Endothelial cell of umbilical vein (primary cell): ENCODE measurements around the gene FAM184B. TPM values are rescaled to one million over a fixed set of nuclear protein-coding genes. Genes with fewer than 3 reads are reported as not detected.

Experiments
- BruUV-seq: library from RNA; stranded (reverse); fragments of 400-500 nt; replicated peaks from 2 replicates; lab custom pipeline; 2021; lab: Mats Ljungman, UMichigan
- CTCF ChIA-PET: fragments of 300-600, 350-600 bp; sonication (Branson Sonifier 250); formaldehyde crosslinking; loops from one replicate; lab custom pipeline; 2021; ENCODE audit warnings: antibody characterized with exemption, inconsistent platforms; lab: Charles Lee
- POLR2A ChIA-PET: fragments of 300-600, 350-600 bp; sonication (Branson Sonifier 250); formaldehyde crosslinking; loops from one replicate; lab custom pipeline; 2021; ENCODE audit warnings: antibody characterized with exemption, inconsistent platforms; lab: Charles Lee
- DNase-seq: peaks from one replicate; pipeline ENCODE4 v3.0.0-alpha.2; 2011; ENCODE audit warnings: low read depth, low spot score
- FAIRE-seq: peaks from 2 replicates; lab custom pipeline; 2011; peaks lifted over from hg19 to GRCh38; lab: Jason Lieb, UNC
- H2AFZ ChIP-seq: 2 replicates; pipeline ENCODE4 v1.6.0; 2012; ENCODE audit warnings: low read depth, low read length, control low read depth, inconsistent platforms
- H3K27ac ChIP-seq: 2 replicates; pipeline ENCODE4 v1.5.1; 2011; ENCODE audit warnings: low read depth, mild to moderate bottlenecking, control low read depth, low read length, moderate library complexity; ENCODE audit not compliant: insufficient read depth
- H3K27me3 ChIP-seq, 2 experiments: 2 replicates each; pipeline versions ENCODE4 v1.6.0 to v1.6.1; 2011; ENCODE audit warnings: low read length in 2 of 2, mixed read lengths in 1 of 2; ENCODE audit not compliant: control insufficient read depth in 2 of 2, insufficient read depth in 2 of 2
- H3K36me3 ChIP-seq, 2 experiments: 2 replicates in 1 of 2; 3 replicates in 1 of 2; pipeline ENCODE4 v1.5.1; 2011; ENCODE audit warnings: low read length in 2 of 2, mild to moderate bottlenecking in 1 of 2, moderate library complexity in 1 of 2; ENCODE audit not compliant: control insufficient read depth in 2 of 2, insufficient read depth in 2 of 2; ENCODE audit errors: extremely low read depth in 1 of 2
- H3K4me1 ChIP-seq: 3 replicates; pipeline ENCODE4 v1.5.1; 2011; ENCODE audit warnings: mild to moderate bottlenecking, low read length; ENCODE audit not compliant: control insufficient read depth, insufficient read depth; ENCODE audit errors: extremely low read depth
- H3K4me2 ChIP-seq: 2 replicates; pipeline ENCODE4 v1.6.1; 2011; ENCODE audit warnings: low read length, control low read depth, mixed read lengths; ENCODE audit not compliant: insufficient read depth
- H3K4me3 ChIP-seq, 3 experiments: fragments of 200-600 bp in 1 of 3; sonication (generic), shearing (Covaris generic) in 1 of 3; replicated peaks in 1 of 3; 2 replicates each; pipeline ENCODE4 v1.5.1; 2011 to 2016; ENCODE audit warnings: control low read depth in 3 of 3, low read length in 3 of 3, mild to moderate bottlenecking in 2 of 3, inconsistent platforms in 1 of 3, low read depth in 1 of 3, moderate library complexity in 1 of 3; ENCODE audit not compliant: insufficient read depth in 1 of 3
- H3K79me2 ChIP-seq: 2 replicates; pipeline ENCODE4 v1.6.0; 2012; ENCODE audit warnings: low read length, inconsistent platforms; ENCODE audit not compliant: control insufficient read depth, insufficient read depth
- H3K9ac ChIP-seq: replicated peaks from 2 replicates; pipeline ENCODE3; 2011; ENCODE audit warnings: low read length, control low read depth; ENCODE audit not compliant: insufficient read depth; ENCODE audit errors: extremely low read depth
- H3K9me1 ChIP-seq: replicated peaks from 3 replicates; pipeline ENCODE4 v1.6.0; 2011; ENCODE audit warnings: mild to moderate bottlenecking, low read length; ENCODE audit not compliant: control insufficient read depth, insufficient read depth; ENCODE audit errors: extremely low read depth
- H3K9me3 ChIP-seq: replicated peaks from 2 replicates; pipeline ENCODE4 v1.5.1; 2012; ENCODE audit warnings: low read length, inconsistent platforms; ENCODE audit not compliant: control insufficient read depth, insufficient read depth
- H4K20me1 ChIP-seq: replicated peaks from 2 replicates; pipeline ENCODE3; 2011; ENCODE audit warnings: mild to moderate bottlenecking, low read length; ENCODE audit not compliant: control insufficient read depth, insufficient read depth; ENCODE audit errors: extremely low read depth
- FOS ChIP-seq: IDR thresholded peaks from 2 replicates; pipeline ENCODE4 v1.6.1; 2011; ENCODE audit warnings: mild to moderate bottlenecking, low read length, moderate library complexity, borderline replicate concordance; ENCODE audit not compliant: insufficient read depth
- MYC ChIP-seq: IDR thresholded peaks from one replicate; pipeline ENCODE4 v1.6.1; 2011; ENCODE audit warnings: mild to moderate bottlenecking, low read depth, low read length
- POLR2A ChIP-seq: IDR thresholded peaks from 2 replicates; pipeline ENCODE4 v1.6.1; 2012; ENCODE audit warnings: low read depth, mild to moderate bottlenecking, control low read depth, low read length
- POLR2AphosphoS5 ChIP-seq: IDR thresholded peaks from 2 replicates; pipeline ENCODE4 v1.6.1; 2012; ENCODE audit warnings: low read depth, mild to moderate bottlenecking, control low read depth, low read length, moderate library complexity; ENCODE audit not compliant: insufficient read depth
- dilution Hi-C: fragments of 300-500 bp; cut with MboI; formaldehyde crosslinking; loops from one replicate; pipeline ENCODE4 v1.15.0; 2019; ENCODE audit warnings: low sequenced_read_pairs; ENCODE audit not compliant: extremely low pct_ligation_motif_present
- intact Hi-C: fragments of 100-400 bp; cut with micrococcal nuclease; formaldehyde crosslinking; loops from one replicate; pipeline ENCODE4 v1.10.0; 2022
- polyA plus RNA-seq, 4 experiments: library from polyadenylated mRNA; depleted of rRNA in 3 of 4; stranded (reverse) in 3 of 4; unstranded in 1 of 4; fragments of >200 nt; gene quantifications; 2 replicates each; pipeline versions ENCODE4 v1.2.1 to v1.2.3, GENCODE V29; 2011 to 2012; ENCODE audit warnings: missing spikeins in 1 of 4
- total RNA-seq: library from RNA; stranded (reverse); gene quantifications from 2 replicates; pipeline ENCODE4 v1.2.3, GENCODE V29; 2021
- TF ChIP-seq, protein P1 (sequence below): IDR thresholded peaks from 2 replicates; pipeline ENCODE4 v1.6.1; 2011; ENCODE audit not compliant: insufficient read depth, insufficient read length

The FAM184B gene
- total and polyA plus RNA-seq, 2 donors (not counting 3 experiments of a cell fraction or from before 2014, with no cell fraction given), result not detected

- CTCF ChIA-PET, result no interaction called here
- Histone ChIP-seq H3K9ac (no peak overlapping the region), H3K36me3 (peaks cover 34 to 51% of the 10 kb centered on the region in 2 experiments), H3K9me3 (no peaks in the 10 kb centered on the region), H3K4me1 (peaks cover 4% of the 10 kb centered on the region), H4K20me1 (no peaks in the 10 kb centered on the region), H3K79me2 (peaks cover 35% of the 10 kb centered on the region), H3K27me3 (no peaks in the 10 kb centered on the region), H2AFZ (no peak overlapping the region), H3K27ac (no peak overlapping the region), H3K4me3 (no peak overlapping the region), H3K9me1 (no peaks in the 10 kb centered on the region), H3K4me2 (no peak overlapping the region)
- FAIRE-seq, result no peak
- no TSS peak for BruUV-seq
- dilution Hi-C loops (no loop called here), intact Hi-C loops (no loop called here)
- POLR2A ChIA-PET, result no interaction called here
- TF ChIP-seq, protein P1, sequence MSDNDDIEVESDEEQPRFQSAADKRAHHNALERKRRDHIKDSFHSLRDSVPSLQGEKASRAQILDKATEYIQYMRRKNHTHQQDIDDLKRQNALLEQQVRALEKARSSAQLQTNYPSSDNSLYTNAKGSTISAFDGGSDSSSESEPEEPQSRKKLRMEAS, result no peak
- TF ChIP-seq MYC, result no peak
- TF ChIP-seq POLR2AphosphoS5, result no peak
- no peak for TF ChIP-seq FOS
- no peak for TF ChIP-seq POLR2A
- no peak for DNase-seq
Measured at GRCh38 chr4:17623451-17624001, 157.9 kb downstream of the FAM184B start.

DNA sequence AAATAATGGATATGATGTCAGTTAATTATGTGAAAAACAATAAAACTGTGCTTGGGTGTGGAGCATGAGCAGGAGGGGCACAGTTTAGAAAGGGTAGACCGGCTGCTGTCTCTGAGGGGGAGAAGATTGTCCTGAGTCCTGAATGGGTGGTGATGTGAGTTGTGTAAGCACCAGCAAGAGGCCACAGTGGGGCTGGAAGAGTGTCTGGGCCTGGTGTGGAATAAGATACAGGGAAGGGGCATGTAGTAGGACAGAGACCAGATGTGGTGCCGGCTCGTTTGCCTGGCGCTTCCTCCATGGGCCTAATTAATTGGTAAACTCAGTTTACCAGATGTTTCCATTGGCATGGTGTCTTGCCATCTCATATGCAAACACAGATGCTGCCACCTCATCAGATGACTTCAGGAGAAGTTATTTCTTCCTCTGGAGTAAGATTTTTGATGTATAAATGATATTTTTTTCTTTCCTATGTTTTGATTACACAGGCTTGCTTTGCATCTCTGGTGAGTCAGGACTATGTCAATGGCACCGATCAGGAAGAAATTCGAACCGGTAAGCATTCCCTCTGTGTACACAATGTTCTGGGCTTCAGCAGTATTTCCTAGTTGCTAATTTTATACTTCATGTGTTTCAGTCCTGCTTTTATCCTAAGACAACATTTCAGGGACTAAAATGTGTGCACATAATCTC lies 161.9 kb downstream of the FAM184B start:
- Histone ChIP-seq H3K4me1 (peaks cover 18% of the 10 kb centered on the region), H3K27ac (no peak overlapping the region), H4K20me1 (no peaks in the 10 kb centered on the region), H3K27me3 (no peaks in the 10 kb centered on the region), H3K9ac (no peak overlapping the region), H2AFZ (no peak overlapping the region), H3K79me2 (peaks cover 65% of the 10 kb centered on the region), H3K4me2 (no peak overlapping the region), H3K9me3 (no peaks in the 10 kb centered on the region), H3K4me3 (no peak overlapping the region), H3K36me3 (peaks cover 27 to 30% of the 10 kb centered on the region in 2 experiments), H3K9me1 (no peaks in the 10 kb centered on the region)
- peak; percentile 53 for FAIRE-seq
- dilution Hi-C loops, result no loop called here
- BruUV-seq, result no TSS peak
- CTCF ChIA-PET, result interaction anchor here (1.0 to 2.2 kb wide), 4 partner anchors 20 to 71 kb away, joined by 3 to 7 read pairs (median 4); no protein-coding TSS in a partner anchor
- POLR2A ChIA-PET, result interaction anchor here (0.7 kb wide), 1 partner anchor 236 kb away, joined by 3 read pairs; no protein-coding TSS in a partner anchor
- TF ChIP-seq FOS, result peak; percentile 31
- TF ChIP-seq, protein P1, result no peak
- intact Hi-C loops, result loop anchor here (10.0 kb wide), 1 partner anchor 405 kb away; the partner anchor contains the start of gene LCORL
- no peak for DNase-seq
